GM18517 (cell line): ENCODE data around the gene IFI30.
A peak's percentile ranks its signal among the peaks of the same experiment; 100 is the strongest.
"Not testable (repeated sequence)": the region's sequence is repeated elsewhere in the genome, so short reads cannot be mapped to it uniquely, and the experiment has no call there.

ENCODE experiments used
- ATAC-seq: cut with Tn5 transposase; IDR thresholded peaks from one replicate; pipeline ENCODE4 v1.9.1; 2021; ENCODE audit warnings: mild to moderate bottlenecking, moderate library complexity; ENCODE audit not compliant: unreplicated experiment

The IFI30 gene

DNA sequence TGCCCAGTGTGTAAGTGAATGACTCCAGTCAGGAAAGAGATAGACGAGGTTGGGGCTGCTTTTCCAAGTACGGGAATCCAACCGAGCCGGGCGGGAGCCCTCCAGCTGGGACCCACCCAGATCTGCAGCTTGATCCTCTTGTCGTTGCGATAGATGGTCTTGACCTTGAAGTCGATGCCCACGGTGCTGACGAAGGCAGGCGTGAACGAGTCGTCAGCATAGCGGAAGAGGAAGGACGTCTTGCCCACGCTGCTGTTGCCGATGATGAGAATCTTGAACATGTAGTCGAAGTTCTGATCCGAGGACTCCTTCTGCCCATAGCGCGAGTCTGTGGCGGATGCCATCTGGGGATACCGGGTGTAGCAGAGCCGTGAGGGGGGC, 28.8 kb downstream of the IFI30 start:
- no peak for ATAC-seq

GRCh38 chr19:18202778-18203407, 29.3 kb downstream of the IFI30 start:
- ATAC-seq: no peak

GRCh38 chr19:18203408-18203862, 29.8 kb downstream of the IFI30 start:
- ATAC-seq: peak; percentile 5

- peak; percentile 92 for ATAC-seq
These were observed 30.3 kb downstream of the IFI30 start, which contains the start of gene RAB3A for GRCh38 chr19:18203863-18204393. Gene RAB3A (minus strand): TSS chr19:18204042. CDS start chr19:18202740, 1,302 bp downstream.

- peak; percentile 10 for ATAC-seq
These were observed 31.0 kb downstream of the IFI30 start for GRCh38 chr19:18204394-18205199.

GRCh38 chr19:18205200-18205892, 31.7 kb downstream of the IFI30 start:
- ATAC-seq: no peak

GRCh38 chr19:18206018-18206417, 32.4 kb downstream of the IFI30 start:
- ATAC-seq: no peak

- ATAC-seq: no peak
These were observed 34.7 kb downstream of the IFI30 start for GRCh38 chr19:18208098-18208951.

DNA sequence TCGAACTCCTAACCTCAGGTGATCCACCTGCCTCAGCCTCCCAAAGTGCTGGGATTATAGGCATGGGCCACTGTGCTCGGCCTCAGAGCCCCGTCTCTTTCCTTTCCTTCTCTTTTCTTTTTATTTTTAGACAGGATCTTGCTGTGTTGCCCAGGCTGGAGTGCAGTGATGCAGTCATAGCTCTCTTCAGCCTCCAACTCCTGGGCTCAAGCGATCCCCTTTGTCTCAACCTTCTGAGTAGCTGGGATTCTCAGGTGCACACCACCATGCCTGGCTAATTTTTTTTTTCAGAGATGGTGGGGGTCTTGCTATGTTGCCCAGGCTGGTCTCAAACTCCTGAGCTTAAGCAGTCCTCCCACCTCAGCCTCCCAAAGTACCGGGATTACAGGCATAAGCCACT, 36.3 kb downstream of the IFI30 start:
- not testable (repeated sequence) for ATAC-seq

GRCh38 chr19:18211683-18212082, 38.1 kb downstream of the IFI30 start:
- no peak for ATAC-seq

GRCh38 chr19:18214779-18215433, 41.3 kb downstream of the IFI30 start:
- no peak for ATAC-seq

GRCh38 chr19:18216789-18217188, 43.2 kb downstream of the IFI30 start:
- no peak for ATAC-seq

- no peak for ATAC-seq
These were observed 44.5 kb downstream of the IFI30 start for GRCh38 chr19:18218159-18218558.

- no peak for ATAC-seq
These were observed 45.0 kb downstream of the IFI30 start for GRCh38 chr19:18218600-18218999.

GRCh38 chr19:18219911-18220631, 46.5 kb downstream of the IFI30 start:
- ATAC-seq: no peak

- ATAC-seq: no peak
These were observed 47.1 kb downstream of the IFI30 start for GRCh38 chr19:18220632-18221275.

DNA sequence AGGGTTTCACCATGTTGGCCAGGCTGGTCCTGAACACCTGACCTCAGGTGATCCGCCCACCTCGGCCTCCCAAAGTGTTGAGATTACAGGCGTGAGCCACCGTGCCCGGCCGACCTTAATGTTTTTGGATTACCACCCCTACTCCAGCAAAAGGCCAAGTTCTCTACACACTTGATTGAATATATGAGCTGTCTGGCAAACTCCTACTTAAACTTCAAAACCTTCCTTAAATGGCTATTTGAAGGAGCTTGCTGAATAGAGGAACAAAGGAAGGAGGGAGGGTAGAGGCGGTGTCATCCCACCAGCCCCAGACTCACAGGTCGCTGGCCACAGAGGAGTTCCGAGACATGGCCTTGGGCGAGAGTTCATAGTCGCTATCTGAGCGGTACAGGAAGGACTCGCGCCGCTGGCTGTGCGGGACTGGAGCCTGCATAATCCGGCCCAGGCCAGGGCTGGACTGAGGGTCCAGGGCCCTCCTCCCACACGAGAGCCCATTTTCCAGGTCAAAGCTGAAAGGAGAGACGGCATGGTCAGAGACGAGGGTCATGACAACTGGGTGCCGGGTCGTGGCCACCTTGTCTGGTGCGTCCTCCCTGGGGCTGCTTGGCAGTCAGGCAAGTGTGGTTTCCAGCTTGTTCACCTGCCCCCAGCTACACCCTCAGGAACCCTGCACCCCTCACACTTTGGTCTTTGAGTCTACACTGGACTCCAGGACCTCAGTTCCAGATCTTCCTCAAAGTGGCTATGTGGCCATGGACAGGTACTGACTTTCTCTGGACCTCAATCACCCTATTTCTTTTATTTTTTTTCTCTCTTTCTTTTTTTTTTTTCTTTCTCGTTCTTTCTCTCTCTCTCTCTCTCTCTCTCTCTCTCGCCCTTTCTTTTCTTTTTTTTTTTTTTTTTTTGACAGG, 48.5 kb downstream of the IFI30 start:
- ATAC-seq: no peak
